K562 (cell line): ENCODE measurements around the gene SLC66A3. TPM values are rescaled to one million over a fixed set of nuclear protein-coding genes. Genes with fewer than 3 reads are reported as not detected.
A peak's percentile ranks its signal among the peaks of the same experiment; 100 is the strongest.

ENCODE experiments used
- ATAC-seq: fragments of 200-7000 bp; cut with Tn5 transposase; 3 replicates; pipeline ENCODE4 v1.9.1; 2020; ENCODE audit warnings: moderate library complexity
- BruUV-seq: library from RNA; stranded (reverse); fragments of 400-500 nt; replicated peaks from 2 replicates; lab custom pipeline; 2021; lab: Mats Ljungman, UMichigan
- CTCF ChIA-PET: fragments of 300-600 bp; formaldehyde crosslinking; extraction: SDS; loops from one replicate; lab custom pipeline; 2021; ENCODE audit warnings: low intra/inter-chr PET ratio; lab: Yijun Ruan, JAX
- POLR2A ChIA-PET: fragments of 300-600, 350-650 bp; sonication (Branson Sonifier 250); formaldehyde crosslinking; extraction: SDS; loops from one replicate; lab custom pipeline; 2021; ENCODE audit warnings: antibody characterized with exemption, inconsistent platforms; lab: Yijun Ruan, JAX
- DNase-seq, 4 experiments: peaks; one replicate each; pipeline versions ENCODE4 v3.0.0 to v3.0.0-alpha.2; 2011 to 2018; ENCODE audit warnings: low spot score in 3 of 4, mixed read lengths in 3 of 4; ENCODE audit errors: extremely low read depth in 1 of 4
- FAIRE-seq: peaks from 2 replicates; lab custom pipeline; 2011; peaks lifted over from hg19 to GRCh38; lab: Jason Lieb, UNC
- H2AFZ ChIP-seq: 2 replicates; pipeline ENCODE4 v1.6.0; 2011; ENCODE audit warnings: low read depth, low read length, control low read depth, inconsistent platforms
- H3K27ac ChIP-seq: fragments of 200-600 bp; 3 replicates; pipeline ENCODE4 v1.8.0; 2011; ENCODE audit warnings: low read depth, mild to moderate bottlenecking, control low read depth, inconsistent platforms, low read length, moderate library complexity, mixed read lengths; ENCODE audit errors: extremely low read depth
- H3K27me3 ChIP-seq, 2 experiments: fragments of 300-600 bp in 1 of 2; 2 replicates in 1 of 2; 3 replicates in 1 of 2; pipeline versions ENCODE4 v1.6.0 to v1.8.0; 2011; ENCODE audit warnings: inconsistent platforms in 2 of 2, low read length in 2 of 2, mild to moderate bottlenecking in 1 of 2, mixed read lengths in 1 of 2, moderate library complexity in 1 of 2; ENCODE audit not compliant: control insufficient read depth in 2 of 2, insufficient read depth in 2 of 2
- H3K36me3 ChIP-seq: fragments of 300-600 bp; 3 replicates; pipeline ENCODE4 v1.8.0; 2011; ENCODE audit warnings: mild to moderate bottlenecking, low read length, inconsistent platforms; ENCODE audit not compliant: control insufficient read depth, insufficient read depth
- H3K4me1 ChIP-seq, 2 experiments: fragments of 200-600 bp in 1 of 2; replicated peaks in 1 of 2; 2 replicates in 1 of 2; 3 replicates in 1 of 2; pipeline versions ENCODE4 v1.5.1 to v1.8.0; 2011; ENCODE audit warnings: inconsistent platforms in 2 of 2, low read length in 2 of 2, mild to moderate bottlenecking in 1 of 2, mixed read lengths in 1 of 2, moderate library complexity in 1 of 2; ENCODE audit not compliant: control insufficient read depth in 2 of 2, insufficient read depth in 2 of 2
- H3K4me2 ChIP-seq: 2 replicates; pipeline ENCODE4 v1.6.1; 2011; ENCODE audit warnings: low read length, control low read depth, inconsistent platforms, mixed read lengths; ENCODE audit not compliant: insufficient read depth
- H3K4me3 ChIP-seq: fragments of 200-600 bp; sonication (generic), shearing (Covaris generic); 2 replicates; pipeline ENCODE4 v1.5.1; 2016; ENCODE audit warnings: control low read depth, inconsistent platforms
- H3K79me2 ChIP-seq: fragments of 200-600 bp; 3 replicates; pipeline ENCODE4 v1.8.0; 2011; ENCODE audit warnings: low read length, inconsistent platforms; ENCODE audit not compliant: control insufficient read depth, insufficient read depth
- H3K9ac ChIP-seq, 2 experiments: 2 replicates each; pipeline versions ENCODE4 v1.6.0 to v1.6.1; 2011; ENCODE audit warnings: low read depth in 2 of 2, low read length in 2 of 2, control low read depth in 1 of 2, inconsistent platforms in 1 of 2, mild to moderate bottlenecking in 1 of 2, mixed read lengths in 1 of 2; ENCODE audit not compliant: insufficient read depth in 1 of 2
- H3K9me1 ChIP-seq: one replicate; pipeline ENCODE4 v1.6.0; 2011; ENCODE audit warnings: inconsistent platforms, mild to moderate bottlenecking, low read length, moderate library complexity; ENCODE audit not compliant: control insufficient read depth, insufficient read depth
- H3K9me3 ChIP-seq: replicated peaks from 2 replicates; pipeline ENCODE4 v1.5.1; 2011; ENCODE audit warnings: low read depth, low read length, inconsistent platforms; ENCODE audit not compliant: control insufficient read depth, insufficient read depth
- H4K20me1 ChIP-seq: replicated peaks from 2 replicates; pipeline ENCODE4 v1.6.1; 2011; ENCODE audit warnings: low read length, inconsistent platforms, mixed read lengths; ENCODE audit not compliant: control insufficient read depth, insufficient read depth
- CAMTA2 ChIP-seq: fragments of 250-450 bp; sonication (Bioruptor Pico); conservative IDR thresholded peaks from 2 replicates; pipeline ENCODE4 v1.5.1; 2022
- CBX1 ChIP-seq: sonication (generic); IDR thresholded peaks from 2 replicates; pipeline ENCODE4 v1.6.1; 2016; ENCODE audit warnings: antibody characterized with exemption, low read depth, mild to moderate bottlenecking
- CCAR2 ChIP-seq: fragments of 200-400 bp; formaldehyde crosslinking; IDR thresholded peaks from 2 replicates; pipeline ENCODE4 v1.6.1; 2017; ENCODE audit warnings: mild to moderate bottlenecking, low read depth, low read length
- DDX20 ChIP-seq: fragments of 450-650 bp; IDR thresholded peaks from 2 replicates; pipeline ENCODE4 v1.6.1; 2016; ENCODE audit warnings: missing genetic modification characterization, low read depth, mild to moderate bottlenecking, missing compliant biosample characterization, moderate library complexity
- HNRNPL ChIP-seq: fragments of 200-400 bp; formaldehyde crosslinking; IDR thresholded peaks from 2 replicates; pipeline ENCODE4 v1.6.1; 2017; ENCODE audit warnings: low read depth, mild to moderate bottlenecking, low read length
- NCOA6 ChIP-seq: fragments of 450-650 bp; IDR thresholded peaks from 2 replicates; pipeline ENCODE4 v1.6.1; 2017; ENCODE audit warnings: mild to moderate bottlenecking
- POLR2G ChIP-seq: fragments of 200-400 bp; formaldehyde crosslinking; IDR thresholded peaks from 2 replicates; pipeline ENCODE4 v1.6.1; 2017; ENCODE audit warnings: low read depth, mild to moderate bottlenecking, antibody characterized with exemption, low read length, moderate library complexity
- RAD51 ChIP-seq: fragments of 450-650 bp; IDR thresholded peaks from 2 replicates; pipeline ENCODE4 v1.7.1; 2016; ENCODE audit warnings: low read depth, mild to moderate bottlenecking, borderline replicate concordance
- RBM25 ChIP-seq: fragments of 200-400 bp; formaldehyde crosslinking; IDR thresholded peaks from 2 replicates; pipeline ENCODE4 v1.6.1; 2018; ENCODE audit warnings: low read length, low read depth, moderate library complexity; ENCODE audit not compliant: severe bottlenecking
- SMARCC2 ChIP-seq: fragments of 450-650 bp; IDR thresholded peaks from 2 replicates; pipeline ENCODE4 v1.6.1; 2017; ENCODE audit warnings: antibody characterized with exemption, moderate library complexity, mild to moderate bottlenecking, low read depth
- SPI1 ChIP-seq: IDR thresholded peaks from 2 replicates; pipeline ENCODE4 v1.6.1; 2011; ENCODE audit warnings: low read depth, low read length, control low read depth, borderline replicate concordance
- SRSF9 ChIP-seq: fragments of 200-400 bp; formaldehyde crosslinking; IDR thresholded peaks from 2 replicates; pipeline ENCODE4 v1.6.1; 2017; ENCODE audit warnings: low read depth, low read length, borderline replicate concordance
- ZBTB17 ChIP-seq: fragments of 450-650 bp; formaldehyde crosslinking; IDR thresholded peaks from 2 replicates; pipeline ENCODE4 v1.4.0; 2020; ENCODE audit warnings: mild to moderate bottlenecking
- ZNF224 ChIP-seq: sonication (generic); formaldehyde crosslinking; IDR thresholded peaks from 2 replicates; pipeline ENCODE4 v1.8.0; 2022; ENCODE audit warnings: mild to moderate bottlenecking, missing genetic modification reagents
- WGBS: fragments of 100-300 bp; shearing (Covaris generic); methylation state at CpG from one replicate; pipeline ENCODE4 v1.1.6; 2016; ENCODE audit warnings: low coverage, mixed read lengths; ENCODE audit not compliant: insufficient coverage; ENCODE audit errors: missing lambda C conversion rate; 5-methylcytosine and 5-hydroxymethylcytosine counted together
- in situ Hi-C: fragments of 300-500 bp; cut with MboI; formaldehyde crosslinking; loops from 4 replicates; pipeline ENCODE4 v1.15.0; 2018; ENCODE audit warnings: inconsistent platforms, mixed read lengths
- intact Hi-C: fragments of 100-400 bp; cut with micrococcal nuclease; formaldehyde crosslinking; loops from 2 replicates; pipeline ENCODE4 v1.14.2; 2022
- polyA plus RNA-seq, 8 experiments: library from polyadenylated mRNA; depleted of rRNA in 4 of 8; stranded (reverse) in 5 of 8; unstranded in 3 of 8; fragments of >200 nt; fragmentation: Nextera tagmentation in 2 of 8; fragmentation: Illumina TruSeq in 1 of 8; extraction: Ambion mirVana in 2 of 8; extraction: Trizol in 1 of 8; gene quantifications; 2 replicates each; pipeline versions ENCODE4 v1.2.1 to v1.2.3, GENCODE V29; 2011 to 2014; ENCODE audit warnings: inconsistent platforms in 1 of 8, missing spikeins in 1 of 8
- total RNA-seq, 7 experiments: library from RNA; depleted of rRNA in 6 of 7; stranded (reverse); fragments of >200 nt in 6 of 7; fragmentation: Illumina TruSeq in 2 of 7; extraction: Trizol in 2 of 7; gene quantifications; 2 replicates each; pipeline versions ENCODE4 v1.2.1 to v1.2.3, GENCODE V29; 2011 to 2021; ENCODE audit warnings: low replicate concordance in 1 of 7
- TF ChIP-seq, protein P1 (sequence below): fragments of 450-650 bp; IDR thresholded peaks from 2 replicates; pipeline ENCODE4 v1.6.1; 2017; ENCODE audit warnings: mild to moderate bottlenecking, moderate library complexity
- TF ChIP-seq, protein P2 (sequence below): fragments of 450-650 bp; IDR thresholded peaks from 2 replicates; pipeline ENCODE4 v1.6.1; 2016; ENCODE audit warnings: mild to moderate bottlenecking
- TF ChIP-seq, protein P3 (sequence below): fragments of 200-800 bp; sonication (Bioruptor generic); IDR thresholded peaks from 2 replicates; pipeline ENCODE4 v1.6.1; 2017; ENCODE audit warnings: missing genetic modification characterization, missing compliant biosample characterization

Gene SLC66A3
- total and polyA plus RNA-seq, 9 of the 15 experiments (the other 6 are each of a cell fraction or from before 2014, with no cell fraction given), result 2.8 to 30.0 (median 9.1) TPM

DNA sequence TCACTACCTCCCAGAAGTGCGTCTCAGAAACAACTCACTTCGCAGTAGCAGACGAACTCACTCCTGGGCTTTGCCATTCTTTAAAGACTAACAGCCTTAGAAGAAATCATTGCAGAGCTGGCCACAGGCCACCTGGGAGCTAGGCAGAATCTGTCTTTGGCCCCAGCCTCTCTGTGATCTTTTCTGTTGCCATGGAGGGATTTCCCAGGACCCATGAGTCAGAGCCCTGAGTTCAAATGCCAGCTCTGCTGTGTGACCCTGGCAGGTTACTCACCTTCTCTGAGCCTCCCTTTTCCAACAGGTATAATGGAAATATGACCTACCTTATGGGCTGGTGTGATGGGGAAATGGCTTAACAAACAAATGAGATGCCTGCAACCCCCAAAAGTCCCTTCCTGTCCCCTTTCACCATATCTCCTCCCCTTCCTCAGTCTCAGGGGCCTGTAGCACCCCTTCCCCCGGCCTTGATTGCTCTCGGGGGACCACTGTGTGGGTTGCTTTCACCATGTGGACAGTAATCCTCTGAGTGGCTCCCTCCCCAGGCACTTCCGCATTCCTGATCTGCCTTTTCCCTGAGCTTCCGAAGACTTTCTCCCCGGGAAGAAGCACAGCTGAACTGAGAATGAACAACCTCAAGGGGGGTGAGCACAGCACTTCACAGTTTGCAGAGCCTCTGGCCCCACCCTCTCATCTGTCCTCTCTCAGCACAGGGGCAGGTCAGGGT, 34.0 kb upstream of the SLC66A3 start:
- H3K4me1 ChIP-seq, result peaks cover 5 to 14% of the 10 kb centered on the region in 2 experiments; a peak in 3 of 5 replicates
- 29% methylated on average over 8 of the region's 8 CpGs for WGBS
- BruUV-seq, result no TSS peak
- ATAC-seq, result peak; percentile 74
- H3K27ac ChIP-seq, result no peak overlapping the region
- FAIRE-seq, result no peak
- POLR2A ChIA-PET, result interaction anchor here (0.6 to 0.7 kb wide), 2 partner anchors 371 to 460 kb away, joined by 3 read pairs; no protein-coding TSS in a partner anchor
- H4K20me1 ChIP-seq, result no peaks in the 10 kb centered on the region; the same call in 1 of the 2 replicates
- no peak overlapping the region for H3K4me3 ChIP-seq
- in situ Hi-C loops (loop anchor here (5.0 kb wide), 1 partner anchor 284 kb away; no protein-coding TSS in a partner anchor), intact Hi-C loops (loop anchor here (10.0 kb wide), 1 partner anchor 146 kb away; no protein-coding TSS in a partner anchor)
- H3K9me3 ChIP-seq, result no peaks in the 10 kb centered on the region
- CTCF ChIA-PET, result no interaction called here
- DNase-seq, result no peak
- no peaks in the 10 kb centered on the region for H3K79me2 ChIP-seq
- no peaks in the 10 kb centered on the region for H3K9me1 ChIP-seq
- peak overlapping the region in 1 of 2 experiments; percentile 1; a peak in 1 of 4 replicates for H3K9ac ChIP-seq
- peak overlapping the region; percentile 44; the same call in 1 of the 2 replicates for H2AFZ ChIP-seq
- no peak overlapping the region; the same call in 1 of the 2 replicates for H3K4me2 ChIP-seq
- H3K36me3 ChIP-seq, result no peaks in the 10 kb centered on the region
- H3K27me3 ChIP-seq, result peaks cover 7 to 59% of the 10 kb centered on the region in 2 experiments; a peak in 4 of 5 replicates
- no peak for TF ChIP-seq RAD51
- TF ChIP-seq CCAR2, result no peak
- TF ChIP-seq, protein P1, sequence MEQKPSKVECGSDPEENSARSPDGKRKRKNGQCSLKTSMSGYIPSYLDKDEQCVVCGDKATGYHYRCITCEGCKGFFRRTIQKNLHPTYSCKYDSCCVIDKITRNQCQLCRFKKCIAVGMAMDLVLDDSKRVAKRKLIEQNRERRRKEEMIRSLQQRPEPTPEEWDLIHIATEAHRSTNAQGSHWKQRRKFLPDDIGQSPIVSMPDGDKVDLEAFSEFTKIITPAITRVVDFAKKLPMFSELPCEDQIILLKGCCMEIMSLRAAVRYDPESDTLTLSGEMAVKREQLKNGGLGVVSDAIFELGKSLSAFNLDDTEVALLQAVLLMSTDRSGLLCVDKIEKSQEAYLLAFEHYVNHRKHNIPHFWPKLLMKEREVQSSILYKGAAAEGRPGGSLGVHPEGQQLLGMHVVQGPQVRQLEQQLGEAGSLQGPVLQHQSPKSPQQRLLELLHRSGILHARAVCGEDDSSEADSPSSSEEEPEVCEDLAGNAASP, result no peak
- TF ChIP-seq NCOA6, result no peak
- TF ChIP-seq SMARCC2, result no peak
- TF ChIP-seq, protein P2, sequence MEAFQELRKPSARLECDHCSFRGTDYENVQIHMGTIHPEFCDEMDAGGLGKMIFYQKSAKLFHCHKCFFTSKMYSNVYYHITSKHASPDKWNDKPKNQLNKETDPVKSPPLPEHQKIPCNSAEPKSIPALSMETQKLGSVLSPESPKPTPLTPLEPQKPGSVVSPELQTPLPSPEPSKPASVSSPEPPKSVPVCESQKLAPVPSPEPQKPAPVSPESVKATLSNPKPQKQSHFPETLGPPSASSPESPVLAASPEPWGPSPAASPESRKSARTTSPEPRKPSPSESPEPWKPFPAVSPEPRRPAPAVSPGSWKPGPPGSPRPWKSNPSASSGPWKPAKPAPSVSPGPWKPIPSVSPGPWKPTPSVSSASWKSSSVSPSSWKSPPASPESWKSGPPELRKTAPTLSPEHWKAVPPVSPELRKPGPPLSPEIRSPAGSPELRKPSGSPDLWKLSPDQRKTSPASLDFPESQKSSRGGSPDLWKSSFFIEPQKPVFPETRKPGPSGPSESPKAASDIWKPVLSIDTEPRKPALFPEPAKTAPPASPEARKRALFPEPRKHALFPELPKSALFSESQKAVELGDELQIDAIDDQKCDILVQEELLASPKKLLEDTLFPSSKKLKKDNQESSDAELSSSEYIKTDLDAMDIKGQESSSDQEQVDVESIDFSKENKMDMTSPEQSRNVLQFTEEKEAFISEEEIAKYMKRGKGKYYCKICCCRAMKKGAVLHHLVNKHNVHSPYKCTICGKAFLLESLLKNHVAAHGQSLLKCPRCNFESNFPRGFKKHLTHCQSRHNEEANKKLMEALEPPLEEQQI, result no peak
- no peak for TF ChIP-seq CAMTA2 (CRISPR knock-in tag)
- no peak for TF ChIP-seq ZBTB17
- peak; percentile 81; the same call in 1 of the 2 replicates for TF ChIP-seq SPI1
- TF ChIP-seq HNRNPL, result no peak
- TF ChIP-seq, protein P3, sequence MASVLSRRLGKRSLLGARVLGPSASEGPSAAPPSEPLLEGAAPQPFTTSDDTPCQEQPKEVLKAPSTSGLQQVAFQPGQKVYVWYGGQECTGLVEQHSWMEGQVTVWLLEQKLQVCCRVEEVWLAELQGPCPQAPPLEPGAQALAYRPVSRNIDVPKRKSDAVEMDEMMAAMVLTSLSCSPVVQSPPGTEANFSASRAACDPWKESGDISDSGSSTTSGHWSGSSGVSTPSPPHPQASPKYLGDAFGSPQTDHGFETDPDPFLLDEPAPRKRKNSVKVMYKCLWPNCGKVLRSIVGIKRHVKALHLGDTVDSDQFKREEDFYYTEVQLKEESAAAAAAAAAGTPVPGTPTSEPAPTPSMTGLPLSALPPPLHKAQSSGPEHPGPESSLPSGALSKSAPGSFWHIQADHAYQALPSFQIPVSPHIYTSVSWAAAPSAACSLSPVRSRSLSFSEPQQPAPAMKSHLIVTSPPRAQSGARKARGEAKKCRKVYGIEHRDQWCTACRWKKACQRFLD (CRISPR knock-in tag), result 0 out of 2 replicates have a peak, but pooled peaks have one; percentile 34
- peak; percentile 87 for TF ChIP-seq RBM25
- TF ChIP-seq POLR2G, result no peak
- no peak for TF ChIP-seq DDX20
- TF ChIP-seq SRSF9, result no peak
- TF ChIP-seq ZNF224 (CRISPR knock-in tag), result no peak
- TF ChIP-seq CBX1, result 0 out of 2 replicates have a peak, but pooled peaks have one; percentile 35
